ENCODE data around the gene GPX7. TPM values are rescaled to one million over a fixed set of nuclear protein-coding genes. Genes with fewer than 3 reads are reported as not detected.

Gene GPX7
- total RNA-seq, 1 experiment from 2014 or later = 9.9 TPM

DNA sequence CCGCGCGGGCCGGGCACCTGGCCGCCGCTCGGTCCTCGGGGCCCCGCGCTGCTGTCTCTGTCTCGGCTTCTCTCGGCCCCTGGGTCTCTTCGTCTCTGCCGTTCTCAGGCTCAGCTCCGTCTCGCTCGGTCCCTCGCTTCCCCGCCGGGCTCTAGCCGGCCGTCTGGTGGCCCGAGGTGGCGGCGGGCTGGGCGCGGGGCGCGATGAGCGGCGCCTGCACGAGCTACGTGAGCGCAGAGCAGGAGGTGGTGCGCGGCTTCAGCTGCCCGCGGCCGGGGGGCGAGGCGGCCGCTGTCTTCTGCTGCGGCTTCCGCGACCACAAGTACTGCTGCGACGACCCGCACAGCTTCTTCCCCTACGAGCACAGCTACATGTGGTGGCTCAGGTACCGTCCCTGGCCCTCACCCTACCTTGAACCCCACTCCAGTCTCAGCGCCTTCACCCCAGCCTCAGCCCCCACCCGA, 31.2 kb downstream of the GPX7 start (continued):
- TF ChIP-seq, protein P1, sequence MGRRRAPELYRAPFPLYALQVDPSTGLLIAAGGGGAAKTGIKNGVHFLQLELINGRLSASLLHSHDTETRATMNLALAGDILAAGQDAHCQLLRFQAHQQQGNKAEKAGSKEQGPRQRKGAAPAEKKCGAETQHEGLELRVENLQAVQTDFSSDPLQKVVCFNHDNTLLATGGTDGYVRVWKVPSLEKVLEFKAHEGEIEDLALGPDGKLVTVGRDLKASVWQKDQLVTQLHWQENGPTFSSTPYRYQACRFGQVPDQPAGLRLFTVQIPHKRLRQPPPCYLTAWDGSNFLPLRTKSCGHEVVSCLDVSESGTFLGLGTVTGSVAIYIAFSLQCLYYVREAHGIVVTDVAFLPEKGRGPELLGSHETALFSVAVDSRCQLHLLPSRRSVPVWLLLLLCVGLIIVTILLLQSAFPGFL (CRISPR knock-in tag; IDR thresholded peaks at IDR 0.05; ENCODE audit: borderline replicate concordance) = no peak
- TF ChIP-seq SP1 (CRISPR knock-in tag; conservative IDR thresholded peaks at IDR 0.05) = 0 out of 2 replicates have a peak, but pooled peaks have one; percentile 2
- TF ChIP-seq, protein P2, sequence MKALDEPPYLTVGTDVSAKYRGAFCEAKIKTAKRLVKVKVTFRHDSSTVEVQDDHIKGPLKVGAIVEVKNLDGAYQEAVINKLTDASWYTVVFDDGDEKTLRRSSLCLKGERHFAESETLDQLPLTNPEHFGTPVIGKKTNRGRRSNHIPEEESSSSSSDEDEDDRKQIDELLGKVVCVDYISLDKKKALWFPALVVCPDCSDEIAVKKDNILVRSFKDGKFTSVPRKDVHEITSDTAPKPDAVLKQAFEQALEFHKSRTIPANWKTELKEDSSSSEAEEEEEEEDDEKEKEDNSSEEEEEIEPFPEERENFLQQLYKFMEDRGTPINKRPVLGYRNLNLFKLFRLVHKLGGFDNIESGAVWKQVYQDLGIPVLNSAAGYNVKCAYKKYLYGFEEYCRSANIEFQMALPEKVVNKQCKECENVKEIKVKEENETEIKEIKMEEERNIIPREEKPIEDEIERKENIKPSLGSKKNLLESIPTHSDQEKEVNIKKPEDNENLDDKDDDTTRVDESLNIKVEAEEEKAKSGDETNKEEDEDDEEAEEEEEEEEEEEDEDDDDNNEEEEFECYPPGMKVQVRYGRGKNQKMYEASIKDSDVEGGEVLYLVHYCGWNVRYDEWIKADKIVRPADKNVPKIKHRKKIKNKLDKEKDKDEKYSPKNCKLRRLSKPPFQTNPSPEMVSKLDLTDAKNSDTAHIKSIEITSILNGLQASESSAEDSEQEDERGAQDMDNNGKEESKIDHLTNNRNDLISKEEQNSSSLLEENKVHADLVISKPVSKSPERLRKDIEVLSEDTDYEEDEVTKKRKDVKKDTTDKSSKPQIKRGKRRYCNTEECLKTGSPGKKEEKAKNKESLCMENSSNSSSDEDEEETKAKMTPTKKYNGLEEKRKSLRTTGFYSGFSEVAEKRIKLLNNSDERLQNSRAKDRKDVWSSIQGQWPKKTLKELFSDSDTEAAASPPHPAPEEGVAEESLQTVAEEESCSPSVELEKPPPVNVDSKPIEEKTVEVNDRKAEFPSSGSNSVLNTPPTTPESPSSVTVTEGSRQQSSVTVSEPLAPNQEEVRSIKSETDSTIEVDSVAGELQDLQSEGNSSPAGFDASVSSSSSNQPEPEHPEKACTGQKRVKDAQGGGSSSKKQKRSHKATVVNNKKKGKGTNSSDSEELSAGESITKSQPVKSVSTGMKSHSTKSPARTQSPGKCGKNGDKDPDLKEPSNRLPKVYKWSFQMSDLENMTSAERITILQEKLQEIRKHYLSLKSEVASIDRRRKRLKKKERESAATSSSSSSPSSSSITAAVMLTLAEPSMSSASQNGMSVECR (CRISPR knock-in tag; IDR thresholded peaks at IDR 0.05; ENCODE audit: borderline replicate concordance) = no peak
- TF ChIP-seq, protein P3, sequence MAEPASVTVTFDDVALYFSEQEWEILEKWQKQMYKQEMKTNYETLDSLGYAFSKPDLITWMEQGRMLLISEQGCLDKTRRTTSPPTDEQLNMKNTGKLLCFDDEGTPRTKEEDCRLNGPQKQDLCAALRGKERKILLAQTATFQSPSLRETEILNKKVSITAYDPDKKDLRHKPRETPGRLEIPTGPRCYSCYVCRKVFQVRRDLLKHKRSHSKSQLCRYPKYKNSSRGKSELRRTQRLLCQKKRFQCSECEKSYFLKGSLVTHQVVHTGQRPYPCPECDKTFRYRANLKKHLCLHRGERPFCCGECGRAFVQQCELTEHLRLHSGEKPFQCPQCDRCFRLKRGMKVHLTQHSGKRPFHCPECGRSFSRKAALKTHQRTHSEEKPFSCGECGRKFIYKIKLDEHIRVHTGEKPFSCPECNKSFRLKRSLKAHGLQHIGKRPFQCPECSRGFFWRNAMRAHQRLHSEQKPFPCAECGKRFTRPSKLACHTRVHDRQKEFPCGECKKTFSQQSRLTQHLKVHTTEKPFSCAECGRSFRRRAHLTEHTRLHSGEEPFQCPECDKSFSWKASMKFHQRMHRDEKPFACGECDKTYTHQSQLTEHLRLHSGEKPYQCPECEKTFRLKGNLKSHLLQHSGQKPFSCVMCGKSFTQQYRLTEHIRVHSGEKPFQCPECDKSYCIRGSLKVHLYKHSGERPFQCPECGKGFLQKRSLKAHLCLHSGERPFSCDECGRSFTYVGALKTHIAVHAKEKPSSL (CRISPR knock-in tag; conservative IDR thresholded peaks at IDR 0.05) = no peak

DNA sequence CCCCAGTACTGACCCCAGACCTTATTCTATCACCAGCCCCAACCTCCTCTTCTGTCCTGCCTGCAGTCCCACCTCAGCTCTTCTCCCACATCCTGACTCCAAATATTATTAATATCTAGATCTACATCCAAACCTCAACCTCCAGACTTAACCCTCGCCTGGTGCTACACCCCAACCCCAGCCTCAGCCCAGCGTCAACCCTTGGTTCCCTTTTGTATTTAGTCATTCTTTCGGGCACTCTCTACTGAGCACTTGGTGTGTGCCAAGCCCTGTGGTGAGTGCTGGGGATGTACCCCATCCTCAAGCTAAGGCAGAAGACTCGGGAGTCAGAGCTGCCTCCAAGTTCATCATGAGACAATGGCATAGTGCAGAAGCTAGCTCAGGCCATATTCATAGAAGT, 31.9 kb downstream of the GPX7 start:
- ChIA-PET CTCF (interaction anchor here (0.7 to 1.7 kb wide), 3 partner anchors 14 to 81 kb away, joined by 3 to 10 read pairs (median 3); partner anchors contain the start of gene TUT4), POLR2A (no interaction called here)
- Mint-ChIP-seq H3K36me3 (peaks cover 6% of the 10 kb centered on the region), H3K4me1 (peaks cover 29% of the 10 kb centered on the region), H3K27ac (no peak overlapping the region), H3K4me3 (peak overlapping the region; percentile 67), H3K9me3 (no peaks in the 10 kb centered on the region), H3K27me3 (ENCODE audit: low read depth) (peaks cover 59% of the 10 kb centered on the region)
- DNase-seq (ENCODE audit: low spot score) (no peak), ATAC-seq (no peak)
- TF ChIP-seq, protein P4, sequence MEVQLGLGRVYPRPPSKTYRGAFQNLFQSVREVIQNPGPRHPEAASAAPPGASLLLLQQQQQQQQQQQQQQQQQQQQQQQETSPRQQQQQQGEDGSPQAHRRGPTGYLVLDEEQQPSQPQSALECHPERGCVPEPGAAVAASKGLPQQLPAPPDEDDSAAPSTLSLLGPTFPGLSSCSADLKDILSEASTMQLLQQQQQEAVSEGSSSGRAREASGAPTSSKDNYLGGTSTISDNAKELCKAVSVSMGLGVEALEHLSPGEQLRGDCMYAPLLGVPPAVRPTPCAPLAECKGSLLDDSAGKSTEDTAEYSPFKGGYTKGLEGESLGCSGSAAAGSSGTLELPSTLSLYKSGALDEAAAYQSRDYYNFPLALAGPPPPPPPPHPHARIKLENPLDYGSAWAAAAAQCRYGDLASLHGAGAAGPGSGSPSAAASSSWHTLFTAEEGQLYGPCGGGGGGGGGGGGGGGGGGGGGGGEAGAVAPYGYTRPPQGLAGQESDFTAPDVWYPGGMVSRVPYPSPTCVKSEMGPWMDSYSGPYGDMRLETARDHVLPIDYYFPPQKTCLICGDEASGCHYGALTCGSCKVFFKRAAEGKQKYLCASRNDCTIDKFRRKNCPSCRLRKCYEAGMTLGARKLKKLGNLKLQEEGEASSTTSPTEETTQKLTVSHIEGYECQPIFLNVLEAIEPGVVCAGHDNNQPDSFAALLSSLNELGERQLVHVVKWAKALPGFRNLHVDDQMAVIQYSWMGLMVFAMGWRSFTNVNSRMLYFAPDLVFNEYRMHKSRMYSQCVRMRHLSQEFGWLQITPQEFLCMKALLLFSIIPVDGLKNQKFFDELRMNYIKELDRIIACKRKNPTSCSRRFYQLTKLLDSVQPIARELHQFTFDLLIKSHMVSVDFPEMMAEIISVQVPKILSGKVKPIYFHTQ (CRISPR knock-in tag; IDR thresholded peaks at IDR 0.05) = no peak
- no peak for TF ChIP-seq SMAD4 (CRISPR knock-in tag; IDR thresholded peaks at IDR 0.05)
- no peak for TF ChIP-seq ZNF317 (CRISPR knock-in tag; IDR thresholded peaks at IDR 0.05; ENCODE audit: borderline replicate concordance, low read depth)
- TF ChIP-seq, protein P5, sequence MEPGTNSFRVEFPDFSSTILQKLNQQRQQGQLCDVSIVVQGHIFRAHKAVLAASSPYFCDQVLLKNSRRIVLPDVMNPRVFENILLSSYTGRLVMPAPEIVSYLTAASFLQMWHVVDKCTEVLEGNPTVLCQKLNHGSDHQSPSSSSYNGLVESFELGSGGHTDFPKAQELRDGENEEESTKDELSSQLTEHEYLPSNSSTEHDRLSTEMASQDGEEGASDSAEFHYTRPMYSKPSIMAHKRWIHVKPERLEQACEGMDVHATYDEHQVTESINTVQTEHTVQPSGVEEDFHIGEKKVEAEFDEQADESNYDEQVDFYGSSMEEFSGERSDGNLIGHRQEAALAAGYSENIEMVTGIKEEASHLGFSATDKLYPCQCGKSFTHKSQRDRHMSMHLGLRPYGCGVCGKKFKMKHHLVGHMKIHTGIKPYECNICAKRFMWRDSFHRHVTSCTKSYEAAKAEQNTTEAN (CRISPR knock-in tag; IDR thresholded peaks at IDR 0.05) = no peak
- TF ChIP-seq GRHL2 (CRISPR knock-in tag; IDR thresholded peaks at IDR 0.05; ENCODE audit: insufficient replicate concordance, severe bottlenecking) = no peak
- no peak for TF ChIP-seq MXD4 (CRISPR knock-in tag; IDR thresholded peaks at IDR 0.05; ENCODE audit: borderline replicate concordance)
- no peak for TF ChIP-seq EMX1 (CRISPR knock-in tag; IDR thresholded peaks at IDR 0.05)
- TF ChIP-seq, protein P6, sequence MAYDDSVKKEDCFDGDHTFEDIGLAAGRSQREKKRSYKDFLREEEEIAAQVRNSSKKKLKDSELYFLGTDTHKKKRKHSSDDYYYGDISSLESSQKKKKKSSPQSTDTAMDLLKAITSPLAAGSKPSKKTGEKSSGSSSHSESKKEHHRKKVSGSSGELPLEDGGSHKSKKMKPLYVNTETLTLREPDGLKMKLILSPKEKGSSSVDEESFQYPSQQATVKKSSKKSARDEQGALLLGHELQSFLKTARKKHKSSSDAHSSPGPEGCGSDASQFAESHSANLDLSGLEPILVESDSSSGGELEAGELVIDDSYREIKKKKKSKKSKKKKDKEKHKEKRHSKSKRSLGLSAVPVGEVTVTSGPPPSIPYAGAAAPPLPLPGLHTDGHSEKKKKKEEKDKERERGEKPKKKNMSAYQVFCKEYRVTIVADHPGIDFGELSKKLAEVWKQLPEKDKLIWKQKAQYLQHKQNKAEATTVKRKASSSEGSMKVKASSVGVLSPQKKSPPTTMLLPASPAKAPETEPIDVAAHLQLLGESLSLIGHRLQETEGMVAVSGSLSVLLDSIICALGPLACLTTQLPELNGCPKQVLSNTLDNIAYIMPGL (CRISPR knock-in tag; IDR thresholded peaks at IDR 0.05) = no peak
- no peak for TF ChIP-seq GABPB1 (CRISPR knock-in tag; IDR thresholded peaks at IDR 0.05)
- TF ChIP-seq, protein P7, sequence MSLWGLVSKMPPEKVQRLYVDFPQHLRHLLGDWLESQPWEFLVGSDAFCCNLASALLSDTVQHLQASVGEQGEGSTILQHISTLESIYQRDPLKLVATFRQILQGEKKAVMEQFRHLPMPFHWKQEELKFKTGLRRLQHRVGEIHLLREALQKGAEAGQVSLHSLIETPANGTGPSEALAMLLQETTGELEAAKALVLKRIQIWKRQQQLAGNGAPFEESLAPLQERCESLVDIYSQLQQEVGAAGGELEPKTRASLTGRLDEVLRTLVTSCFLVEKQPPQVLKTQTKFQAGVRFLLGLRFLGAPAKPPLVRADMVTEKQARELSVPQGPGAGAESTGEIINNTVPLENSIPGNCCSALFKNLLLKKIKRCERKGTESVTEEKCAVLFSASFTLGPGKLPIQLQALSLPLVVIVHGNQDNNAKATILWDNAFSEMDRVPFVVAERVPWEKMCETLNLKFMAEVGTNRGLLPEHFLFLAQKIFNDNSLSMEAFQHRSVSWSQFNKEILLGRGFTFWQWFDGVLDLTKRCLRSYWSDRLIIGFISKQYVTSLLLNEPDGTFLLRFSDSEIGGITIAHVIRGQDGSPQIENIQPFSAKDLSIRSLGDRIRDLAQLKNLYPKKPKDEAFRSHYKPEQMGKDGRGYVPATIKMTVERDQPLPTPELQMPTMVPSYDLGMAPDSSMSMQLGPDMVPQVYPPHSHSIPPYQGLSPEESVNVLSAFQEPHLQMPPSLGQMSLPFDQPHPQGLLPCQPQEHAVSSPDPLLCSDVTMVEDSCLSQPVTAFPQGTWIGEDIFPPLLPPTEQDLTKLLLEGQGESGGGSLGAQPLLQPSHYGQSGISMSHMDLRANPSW (CRISPR knock-in tag; conservative IDR thresholded peaks at IDR 0.05; ENCODE audit: low read depth) = no peak
- no peak for TF ChIP-seq TCF7 (CRISPR knock-in tag; IDR thresholded peaks at IDR 0.05; ENCODE audit: low read depth)
- no peak for TF ChIP-seq RELA (CRISPR knock-in tag; IDR thresholded peaks at IDR 0.05; ENCODE audit: borderline replicate concordance)
- TF ChIP-seq JAZF1 (CRISPR knock-in tag; IDR thresholded peaks at IDR 0.05) = no peak
